Measurements from ENCODE around the gene AOAH. TPM values are rescaled to one million over a fixed set of nuclear protein-coding genes. Genes with fewer than 3 reads are reported as not detected.

AOAH gene
- total RNA-seq, 1 donor, result not detected

- DNase-seq (ENCODE audit: low read depth), result no peak
- H3K4me3 ChIP-seq (ENCODE audit: low read depth, low read length), result no peak overlapping the region
- TF ChIP-seq, protein P1, sequence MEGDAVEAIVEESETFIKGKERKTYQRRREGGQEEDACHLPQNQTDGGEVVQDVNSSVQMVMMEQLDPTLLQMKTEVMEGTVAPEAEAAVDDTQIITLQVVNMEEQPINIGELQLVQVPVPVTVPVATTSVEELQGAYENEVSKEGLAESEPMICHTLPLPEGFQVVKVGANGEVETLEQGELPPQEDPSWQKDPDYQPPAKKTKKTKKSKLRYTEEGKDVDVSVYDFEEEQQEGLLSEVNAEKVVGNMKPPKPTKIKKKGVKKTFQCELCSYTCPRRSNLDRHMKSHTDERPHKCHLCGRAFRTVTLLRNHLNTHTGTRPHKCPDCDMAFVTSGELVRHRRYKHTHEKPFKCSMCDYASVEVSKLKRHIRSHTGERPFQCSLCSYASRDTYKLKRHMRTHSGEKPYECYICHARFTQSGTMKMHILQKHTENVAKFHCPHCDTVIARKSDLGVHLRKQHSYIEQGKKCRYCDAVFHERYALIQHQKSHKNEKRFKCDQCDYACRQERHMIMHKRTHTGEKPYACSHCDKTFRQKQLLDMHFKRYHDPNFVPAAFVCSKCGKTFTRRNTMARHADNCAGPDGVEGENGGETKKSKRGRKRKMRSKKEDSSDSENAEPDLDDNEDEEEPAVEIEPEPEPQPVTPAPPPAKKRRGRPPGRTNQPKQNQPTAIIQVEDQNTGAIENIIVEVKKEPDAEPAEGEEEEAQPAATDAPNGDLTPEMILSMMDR (IDR thresholded peaks at IDR 0.05; ENCODE audit: insufficient read depth, low read depth, low read length), result no peak
Observed at GRCh38 chr7:36730046-36730445, 5.8 kb upstream of the AOAH start.

GRCh38 chr7:36728143-36728542 is 3.8 kb upstream of the AOAH start:
- no peak overlapping the region for H3K4me3 ChIP-seq (ENCODE audit: low read depth, low read length)
- DNase-seq (ENCODE audit: low read depth), result no peak
- TF ChIP-seq, protein P1 (IDR thresholded peaks at IDR 0.05; ENCODE audit: insufficient read depth, low read depth, low read length), result no peak

GRCh38 chr7:36726806-36727503 is 2.7 kb upstream of the AOAH start:
- TF ChIP-seq, protein P1 (IDR thresholded peaks at IDR 0.05; ENCODE audit: insufficient read depth, low read depth, low read length), result no peak
- no peak for DNase-seq (ENCODE audit: low read depth)
- H3K4me3 ChIP-seq (ENCODE audit: low read depth, low read length), result no peak overlapping the region

DNA sequence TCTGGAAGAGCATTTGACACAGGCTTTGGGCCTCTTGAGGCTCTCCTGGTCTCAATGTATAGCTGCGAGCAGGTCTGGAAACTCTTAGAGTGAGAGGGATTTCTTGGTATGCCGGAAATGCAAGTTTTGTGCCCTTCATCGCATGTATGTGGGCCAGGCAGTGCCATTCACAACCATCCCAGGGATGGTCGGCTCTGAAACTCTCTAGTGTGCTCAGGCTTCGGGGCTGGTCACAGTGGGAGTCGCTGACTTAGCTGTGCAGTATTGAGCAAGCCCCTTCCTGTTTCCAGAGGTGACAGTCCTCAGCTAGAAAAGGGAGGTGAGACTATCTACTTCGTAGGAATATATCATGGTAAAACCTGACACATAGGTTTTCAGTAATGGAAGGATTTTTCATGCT is 2.0 kb upstream of the AOAH start:
- TF ChIP-seq, protein P1 (IDR thresholded peaks at IDR 0.05; ENCODE audit: insufficient read depth, low read depth, low read length), result no peak
- no peak overlapping the region for H3K4me3 ChIP-seq (ENCODE audit: low read depth, low read length)
- DNase-seq (ENCODE audit: low read depth), result no peak

- H3K4me3 ChIP-seq (ENCODE audit: low read depth, low read length), result no peak overlapping the region
- DNase-seq (ENCODE audit: low read depth), result no peak
- TF ChIP-seq, protein P1 (IDR thresholded peaks at IDR 0.05; ENCODE audit: insufficient read depth, low read depth, low read length), result no peak
Observed at GRCh38 chr7:36724996-36725395, 702 bp upstream of the AOAH start.

DNA sequence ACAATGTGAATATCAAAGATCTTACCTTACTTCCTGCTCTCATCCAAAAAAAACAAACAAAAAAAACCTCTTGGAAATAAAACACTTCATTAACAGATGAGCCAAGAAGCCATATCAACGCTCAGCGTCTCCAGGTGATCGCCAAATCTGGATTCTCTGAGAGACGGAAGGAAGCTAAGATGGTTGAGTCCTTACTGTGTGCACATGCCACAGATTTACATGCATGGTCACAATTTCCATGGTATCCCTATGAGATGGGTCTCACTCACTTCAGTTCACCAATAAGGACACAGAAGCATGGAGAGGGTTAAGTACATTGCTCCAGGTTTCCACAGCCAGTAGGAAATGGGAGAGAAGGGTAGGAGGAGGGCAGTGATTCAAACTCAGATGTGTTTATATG is 1.0 kb downstream of the AOAH start:
- TF ChIP-seq, protein P1 (IDR thresholded peaks at IDR 0.05; ENCODE audit: insufficient read depth, low read depth, low read length), result no peak
- no peak overlapping the region for H3K4me3 ChIP-seq (ENCODE audit: low read depth, low read length)
- DNase-seq (ENCODE audit: low read depth), result no peak

Measured in fibroblast of villous mesenchyme (primary cell).